WTC11 (cell line): ENCODE measurements around the gene CDC20. TPM values are rescaled to one million over a fixed set of nuclear protein-coding genes. Genes with fewer than 3 reads are reported as not detected.
A peak's percentile ranks its signal among the peaks of the same experiment; 100 is the strongest.

Experiments
- AFF4 ChIP-seq: sonication (generic); formaldehyde crosslinking; IDR thresholded peaks from 2 replicates; pipeline ENCODE4 v1.8.1; 2023; ENCODE audit warnings: mild to moderate bottlenecking, missing genetic modification reagents, borderline replicate concordance
- CBFB ChIP-seq: sonication (generic); formaldehyde crosslinking; IDR thresholded peaks from 2 replicates; pipeline ENCODE4 v1.8.1; 2022; ENCODE audit warnings: mild to moderate bottlenecking, low read depth, missing genetic modification reagents
- FOXJ3 ChIP-seq: sonication (generic); formaldehyde crosslinking; IDR thresholded peaks from 2 replicates; pipeline ENCODE4 v1.9.0; 2021; ENCODE audit warnings: missing genetic modification reagents, mild to moderate bottlenecking, borderline replicate concordance
- GRHL2 ChIP-seq: fragments of 250-450 bp; sonication (Bioruptor Pico); IDR thresholded peaks from 2 replicates; pipeline ENCODE4 v1.8.0; 2022; ENCODE audit warnings: mild to moderate bottlenecking, moderate library complexity; ENCODE audit not compliant: insufficient replicate concordance, severe bottlenecking
- HMGA2 ChIP-seq: fragments of 250-450 bp; sonication (Bioruptor Pico); IDR thresholded peaks from 2 replicates; pipeline ENCODE4 v1.4.0; 2021; ENCODE audit warnings: mild to moderate bottlenecking, moderate library complexity
- JUN ChIP-seq: sonication (generic); formaldehyde crosslinking; IDR thresholded peaks from 2 replicates; pipeline ENCODE4 v1.8.0; 2023; ENCODE audit warnings: mild to moderate bottlenecking, missing genetic modification reagents
- MLX ChIP-seq: sonication (generic); formaldehyde crosslinking; IDR thresholded peaks from 2 replicates; pipeline ENCODE4 v1.8.1; 2023; ENCODE audit warnings: mild to moderate bottlenecking, missing genetic modification reagents, moderate library complexity
- NR1H2 ChIP-seq: sonication (generic); formaldehyde crosslinking; IDR thresholded peaks from 2 replicates; pipeline ENCODE4 v1.9.0; 2021; ENCODE audit warnings: mild to moderate bottlenecking, moderate library complexity, missing genetic modification reagents
- NR3C1 ChIP-seq: sonication (generic); formaldehyde crosslinking; conservative IDR thresholded peaks from 2 replicates; pipeline ENCODE4 v1.8.1; 2023; ENCODE audit warnings: low read depth, mild to moderate bottlenecking, missing genetic modification reagents
- OVOL2 ChIP-seq: fragments of 250-450 bp; sonication (Bioruptor Pico); IDR thresholded peaks from 2 replicates; pipeline ENCODE4 v1.9.0; 2021; ENCODE audit warnings: mild to moderate bottlenecking, borderline replicate concordance
- PREB ChIP-seq: sonication (generic); formaldehyde crosslinking; IDR thresholded peaks from 2 replicates; pipeline ENCODE4 v1.8.1; 2022; ENCODE audit warnings: mild to moderate bottlenecking, missing genetic modification reagents, moderate library complexity, borderline replicate concordance
- SOX15 ChIP-seq: fragments of 250-450 bp; sonication (Bioruptor Pico); IDR thresholded peaks from 2 replicates; pipeline ENCODE4 v1.9.0; 2021; ENCODE audit warnings: mild to moderate bottlenecking
- SP1 ChIP-seq: sonication (generic); formaldehyde crosslinking; conservative IDR thresholded peaks from 2 replicates; pipeline ENCODE4 v1.8.1; 2022; ENCODE audit warnings: missing genetic modification reagents
- TEAD1 ChIP-seq: sonication (generic); formaldehyde crosslinking; IDR thresholded peaks from 2 replicates; pipeline ENCODE4 v1.8.0; 2022; ENCODE audit warnings: mild to moderate bottlenecking, missing genetic modification reagents
- TEAD4 ChIP-seq: sonication (generic); formaldehyde crosslinking; IDR thresholded peaks from 2 replicates; pipeline ENCODE4 v1.8.0; 2022; ENCODE audit warnings: mild to moderate bottlenecking, missing genetic modification reagents
- ZNF219 ChIP-seq: sonication (generic); formaldehyde crosslinking; IDR thresholded peaks from 2 replicates; pipeline ENCODE4 v1.8.0; 2023; ENCODE audit warnings: missing genetic modification reagents, mild to moderate bottlenecking, borderline replicate concordance
- ZNF317 ChIP-seq: sonication (generic); formaldehyde crosslinking; IDR thresholded peaks from 2 replicates; pipeline ENCODE4 v1.8.1; 2023; ENCODE audit warnings: low read depth, mild to moderate bottlenecking, moderate library complexity, missing genetic modification reagents, borderline replicate concordance
- ZNF416 ChIP-seq: fragments of 250-450 bp; sonication (Bioruptor Pico); IDR thresholded peaks from 2 replicates; pipeline ENCODE4 v1.9.0; 2021; ENCODE audit warnings: mild to moderate bottlenecking, inconsistent platforms
- ZNF671 ChIP-seq: fragments of 250-450 bp; sonication (Bioruptor Pico); IDR thresholded peaks from 2 replicates; pipeline ENCODE4 v1.8.0; 2021; ENCODE audit warnings: mild to moderate bottlenecking
- total RNA-seq: library from RNA; stranded (reverse); gene quantifications from 3 replicates; pipeline ENCODE4 v1.2.3, GENCODE V29; 2021
- TF ChIP-seq, protein P1 (sequence below): sonication (generic); formaldehyde crosslinking; IDR thresholded peaks from 2 replicates; pipeline ENCODE4 v1.8.0; 2022; ENCODE audit warnings: mild to moderate bottlenecking, missing genetic modification reagents
- TF ChIP-seq, protein P2 (sequence below): fragments of 250-450 bp; sonication (Bioruptor Pico); IDR thresholded peaks from 2 replicates; pipeline ENCODE4 v1.9.0; 2021; ENCODE audit warnings: mild to moderate bottlenecking, borderline replicate concordance
- TF ChIP-seq, protein P3 (sequence below): sonication (generic); formaldehyde crosslinking; IDR thresholded peaks from 2 replicates; pipeline ENCODE4 v1.8.0; 2022; ENCODE audit warnings: mild to moderate bottlenecking, missing genetic modification reagents
- TF ChIP-seq, protein P4 (sequence below): sonication (generic); formaldehyde crosslinking; IDR thresholded peaks from 2 replicates; pipeline ENCODE4 v1.8.0; 2022; ENCODE audit warnings: mild to moderate bottlenecking, missing genetic modification reagents

CDC20 gene
- total RNA-seq, 1 experiment from 2014 or later: 280 TPM

GRCh38 chr1:43358746-43359693 lies at the start of gene CDC20 (continued):
- TF ChIP-seq AFF4 (peak; percentile 48; the same call in 1 of the 2 replicates), ZNF671 (CRISPR knock-in tag) (no peak), JUN (CRISPR knock-in tag) (0 out of 2 replicates have a peak, but pooled peaks have one; percentile 27), HMGA2 (CRISPR knock-in tag) (no peak), TEAD1 (CRISPR knock-in tag) (no peak), MLX (CRISPR knock-in tag) (no peak), PREB (no peak; the same call in 1 of the 2 replicates), SP1 (CRISPR knock-in tag) (peak; percentile 57; the same call in 1 of the 2 replicates), NR3C1 (CRISPR knock-in tag) (no peak), ZNF219 (CRISPR knock-in tag) (no peak), CBFB (CRISPR knock-in tag) (no peak), SOX15 (CRISPR knock-in tag) (no peak), TEAD4 (CRISPR knock-in tag) (no peak), ZNF317 (no peak), ZNF416 (CRISPR knock-in tag) (0 out of 2 replicates have a peak, but pooled peaks have one; percentile 47), FOXJ3 (no peak), OVOL2 (CRISPR knock-in tag) (no peak), GRHL2 (CRISPR knock-in tag) (no peak), NR1H2 (CRISPR knock-in tag) (no peak)
- TF ChIP-seq, protein P1, sequence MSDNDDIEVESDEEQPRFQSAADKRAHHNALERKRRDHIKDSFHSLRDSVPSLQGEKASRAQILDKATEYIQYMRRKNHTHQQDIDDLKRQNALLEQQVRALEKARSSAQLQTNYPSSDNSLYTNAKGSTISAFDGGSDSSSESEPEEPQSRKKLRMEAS (CRISPR knock-in tag): peak; percentile 62; the same call in 1 of the 2 replicates
- TF ChIP-seq, protein P2, sequence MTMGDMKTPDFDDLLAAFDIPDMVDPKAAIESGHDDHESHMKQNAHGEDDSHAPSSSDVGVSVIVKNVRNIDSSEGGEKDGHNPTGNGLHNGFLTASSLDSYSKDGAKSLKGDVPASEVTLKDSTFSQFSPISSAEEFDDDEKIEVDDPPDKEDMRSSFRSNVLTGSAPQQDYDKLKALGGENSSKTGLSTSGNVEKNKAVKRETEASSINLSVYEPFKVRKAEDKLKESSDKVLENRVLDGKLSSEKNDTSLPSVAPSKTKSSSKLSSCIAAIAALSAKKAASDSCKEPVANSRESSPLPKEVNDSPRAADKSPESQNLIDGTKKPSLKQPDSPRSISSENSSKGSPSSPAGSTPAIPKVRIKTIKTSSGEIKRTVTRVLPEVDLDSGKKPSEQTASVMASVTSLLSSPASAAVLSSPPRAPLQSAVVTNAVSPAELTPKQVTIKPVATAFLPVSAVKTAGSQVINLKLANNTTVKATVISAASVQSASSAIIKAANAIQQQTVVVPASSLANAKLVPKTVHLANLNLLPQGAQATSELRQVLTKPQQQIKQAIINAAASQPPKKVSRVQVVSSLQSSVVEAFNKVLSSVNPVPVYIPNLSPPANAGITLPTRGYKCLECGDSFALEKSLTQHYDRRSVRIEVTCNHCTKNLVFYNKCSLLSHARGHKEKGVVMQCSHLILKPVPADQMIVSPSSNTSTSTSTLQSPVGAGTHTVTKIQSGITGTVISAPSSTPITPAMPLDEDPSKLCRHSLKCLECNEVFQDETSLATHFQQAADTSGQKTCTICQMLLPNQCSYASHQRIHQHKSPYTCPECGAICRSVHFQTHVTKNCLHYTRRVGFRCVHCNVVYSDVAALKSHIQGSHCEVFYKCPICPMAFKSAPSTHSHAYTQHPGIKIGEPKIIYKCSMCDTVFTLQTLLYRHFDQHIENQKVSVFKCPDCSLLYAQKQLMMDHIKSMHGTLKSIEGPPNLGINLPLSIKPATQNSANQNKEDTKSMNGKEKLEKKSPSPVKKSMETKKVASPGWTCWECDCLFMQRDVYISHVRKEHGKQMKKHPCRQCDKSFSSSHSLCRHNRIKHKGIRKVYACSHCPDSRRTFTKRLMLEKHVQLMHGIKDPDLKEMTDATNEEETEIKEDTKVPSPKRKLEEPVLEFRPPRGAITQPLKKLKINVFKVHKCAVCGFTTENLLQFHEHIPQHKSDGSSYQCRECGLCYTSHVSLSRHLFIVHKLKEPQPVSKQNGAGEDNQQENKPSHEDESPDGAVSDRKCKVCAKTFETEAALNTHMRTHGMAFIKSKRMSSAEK (CRISPR knock-in tag): no peak
- TF ChIP-seq, protein P3, sequence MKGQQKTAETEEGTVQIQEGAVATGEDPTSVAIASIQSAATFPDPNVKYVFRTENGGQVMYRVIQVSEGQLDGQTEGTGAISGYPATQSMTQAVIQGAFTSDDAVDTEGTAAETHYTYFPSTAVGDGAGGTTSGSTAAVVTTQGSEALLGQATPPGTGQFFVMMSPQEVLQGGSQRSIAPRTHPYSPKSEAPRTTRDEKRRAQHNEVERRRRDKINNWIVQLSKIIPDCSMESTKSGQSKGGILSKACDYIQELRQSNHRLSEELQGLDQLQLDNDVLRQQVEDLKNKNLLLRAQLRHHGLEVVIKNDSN (CRISPR knock-in tag): no peak
- TF ChIP-seq, protein P4, sequence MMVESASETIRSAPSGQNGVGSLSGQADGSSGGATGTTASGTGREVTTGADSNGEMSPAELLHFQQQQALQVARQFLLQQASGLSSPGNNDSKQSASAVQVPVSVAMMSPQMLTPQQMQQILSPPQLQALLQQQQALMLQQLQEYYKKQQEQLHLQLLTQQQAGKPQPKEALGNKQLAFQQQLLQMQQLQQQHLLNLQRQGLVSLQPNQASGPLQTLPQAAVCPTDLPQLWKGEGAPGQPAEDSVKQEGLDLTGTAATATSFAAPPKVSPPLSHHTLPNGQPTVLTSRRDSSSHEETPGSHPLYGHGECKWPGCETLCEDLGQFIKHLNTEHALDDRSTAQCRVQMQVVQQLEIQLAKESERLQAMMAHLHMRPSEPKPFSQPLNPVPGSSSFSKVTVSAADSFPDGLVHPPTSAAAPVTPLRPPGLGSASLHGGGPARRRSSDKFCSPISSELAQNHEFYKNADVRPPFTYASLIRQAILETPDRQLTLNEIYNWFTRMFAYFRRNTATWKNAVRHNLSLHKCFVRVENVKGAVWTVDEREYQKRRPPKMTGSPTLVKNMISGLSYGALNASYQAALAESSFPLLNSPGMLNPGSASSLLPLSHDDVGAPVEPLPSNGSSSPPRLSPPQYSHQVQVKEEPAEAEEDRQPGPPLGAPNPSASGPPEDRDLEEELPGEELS (CRISPR knock-in tag): peak; percentile 62; the same call in 1 of the 2 replicates
